Right lobe of liver (tissue), 6 donors: ENCODE results near the gene DTX3L. TPM values are rescaled to one million over a fixed set of nuclear protein-coding genes. Genes with fewer than 3 reads are reported as not detected.

ENCODE experiments used
- ATAC-seq, 4 donors: fragments of 200-7000 bp; cut with Tn5 transposase; one replicate each; pipeline ENCODE4 v1.9.1; 2020; ENCODE audit warnings: mild to moderate bottlenecking in 4 of 4, moderate library complexity in 4 of 4
- DNase-seq, 3 donors: peaks; one replicate each; pipeline ENCODE4 v3.0.0-alpha.2; 2020
- H3K27ac ChIP-seq, 3 donors: fragments of 200-600 bp; one replicate each; pipeline ENCODE4 v1.8.0; 2022
- H3K27me3 ChIP-seq, 2 donors: fragments of 200-600 bp; one replicate each; pipeline ENCODE4 v1.8.0; 2022
- H3K36me3 ChIP-seq, 4 donors: fragments of 200-600 bp; sonication (generic) in 1 of 4; one replicate each; pipeline versions ENCODE4 v1.5.1 to v1.8.0; 2017 to 2022; ENCODE audit warnings: control low read depth in 1 of 4
- H3K4me1 ChIP-seq, 4 donors: fragments of 200-600 bp; sonication (generic) in 1 of 4; one replicate each; pipeline versions ENCODE4 v1.5.1 to v1.8.0; 2017 to 2022; ENCODE audit warnings: control low read depth in 1 of 4
- H3K4me3 ChIP-seq, 3 donors: fragments of 200-600 bp; one replicate each; pipeline ENCODE4 v1.8.0; 2022
- H3K9me3 ChIP-seq, 4 donors: fragments of 200-600 bp; sonication (generic) in 1 of 4; one replicate each; pipeline versions ENCODE4 v1.5.1 to v1.8.0; 2017 to 2022; ENCODE audit warnings: control low read depth in 1 of 4
- POLR2A ChIP-seq: fragments of 450-650 bp; IDR thresholded peaks from one replicate; pipeline ENCODE4 v1.6.1; 2017; ENCODE audit warnings: antibody characterized with exemption, mild to moderate bottlenecking
- WGBS: methylation state at CpG from one replicate; pipeline ENCODE4 v1.1.6; 2018; ENCODE audit warnings: low coverage, low lambda C conversion rate; ENCODE audit not compliant: insufficient coverage; ENCODE audit errors: missing lambda C conversion rate; 5-methylcytosine and 5-hydroxymethylcytosine counted together
- intact Hi-C, 2 donors: fragments of 100-400 bp; cut with DNase I; formaldehyde crosslinking; loops; one replicate each; pipeline versions ENCODE4 v1.11.2 to v1.14.1; 2022
- total RNA-seq, 6 experiments: library from RNA; depleted of rRNA in 2 of 6; stranded (reverse); fragments of >200 nt in 2 of 6; fragmentation: NEBNext Ultra II Directional in 3 of 6; extraction: Animal tissue kit (Norgen Biotek cat#: 25700) in 3 of 6; gene quantifications; one replicate each; pipeline versions ENCODE4 v1.1.0 to v1.2.4, GENCODE V29; 2016 to 2023
- TF ChIP-seq, protein P1 (sequence below), 4 donors: fragments of 200-600 bp in 3 of 4; fragments of 450-650 bp in 1 of 4; IDR thresholded peaks; one replicate each; pipeline versions ENCODE4 v1.5.1 to v1.8.0; 2016 to 2022; ENCODE audit warnings: antibody characterized with exemption in 4 of 4, mild to moderate bottlenecking in 2 of 4
- donor health status: DM: no; HTN: yes; CAD: no.
- donor health status: DM: no; HTN: no; CAD: no.
- donor health status: DM: no; HTN: no; CAD: no.
- donor health status: DM: no; HTN: yes; CAD: no.
- donor health status: DM: no; HTN: yes; CAD: no.

The DTX3L gene
- total RNA-seq, 6 experiments from 2014 or later, result 31.3 to 63.7 (median 38.4) TPM

DNA sequence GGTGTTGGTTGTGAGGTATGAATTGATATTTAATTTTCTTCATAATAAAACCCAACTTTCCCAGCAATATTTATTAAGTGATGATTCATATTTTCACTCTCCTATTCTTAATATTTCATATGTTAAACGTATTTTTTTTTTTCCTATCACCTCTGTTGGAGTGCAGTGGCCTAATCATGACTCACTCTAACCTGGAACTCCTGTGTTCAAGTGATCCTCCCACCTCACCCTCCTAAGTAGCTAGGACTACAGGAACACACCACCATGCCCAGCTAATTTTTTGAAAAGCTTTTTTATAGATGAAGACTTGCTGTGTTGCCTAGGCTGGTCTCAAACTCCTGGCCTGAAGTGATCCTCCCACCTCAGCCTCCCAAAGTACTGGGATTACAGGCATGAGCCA lies 22.0 kb downstream of the DTX3L start:
- peaks cover 0 to 3% (median 0%) of the 10 kb centered on the region in 4 donors for H3K4me1 ChIP-seq
- 78% methylated on average over 1 of the region's 1 CpG for WGBS

DNA sequence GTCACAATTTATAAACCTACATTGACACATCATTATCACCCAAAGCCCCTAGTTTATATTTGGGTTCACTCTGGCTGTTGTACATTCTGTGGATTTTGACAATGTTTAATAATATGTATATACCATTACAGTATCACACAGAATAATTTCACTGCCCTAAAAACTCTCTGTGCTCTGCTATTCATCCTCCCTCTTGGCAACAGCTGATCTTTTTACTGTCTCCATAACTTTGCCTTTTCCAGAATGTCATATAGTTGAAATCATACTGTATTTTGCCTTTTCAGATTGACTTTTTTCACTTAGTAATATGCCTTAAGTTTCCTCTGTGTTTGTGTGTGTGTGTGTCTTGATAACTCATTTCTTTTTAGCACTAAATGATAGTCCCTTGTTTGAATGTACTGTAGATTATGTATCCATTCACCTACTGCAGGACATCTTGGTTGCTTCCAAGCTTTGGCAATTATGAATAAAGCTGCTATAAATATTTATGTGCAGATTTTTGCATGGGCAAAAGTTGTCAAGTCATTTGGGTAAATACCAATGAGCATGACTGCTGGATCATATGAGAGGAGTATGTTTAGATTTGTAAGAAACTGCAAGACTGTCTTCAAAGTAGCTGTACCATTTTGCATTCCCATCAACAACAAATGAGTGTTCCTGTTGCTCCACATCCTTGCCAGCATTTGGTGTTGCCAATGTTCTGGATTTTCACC lies 22.8 kb downstream of the DTX3L start:
- H3K4me3 ChIP-seq, result no peak overlapping the region
- intact Hi-C loops, result no loop called here
- TF ChIP-seq, protein P1, sequence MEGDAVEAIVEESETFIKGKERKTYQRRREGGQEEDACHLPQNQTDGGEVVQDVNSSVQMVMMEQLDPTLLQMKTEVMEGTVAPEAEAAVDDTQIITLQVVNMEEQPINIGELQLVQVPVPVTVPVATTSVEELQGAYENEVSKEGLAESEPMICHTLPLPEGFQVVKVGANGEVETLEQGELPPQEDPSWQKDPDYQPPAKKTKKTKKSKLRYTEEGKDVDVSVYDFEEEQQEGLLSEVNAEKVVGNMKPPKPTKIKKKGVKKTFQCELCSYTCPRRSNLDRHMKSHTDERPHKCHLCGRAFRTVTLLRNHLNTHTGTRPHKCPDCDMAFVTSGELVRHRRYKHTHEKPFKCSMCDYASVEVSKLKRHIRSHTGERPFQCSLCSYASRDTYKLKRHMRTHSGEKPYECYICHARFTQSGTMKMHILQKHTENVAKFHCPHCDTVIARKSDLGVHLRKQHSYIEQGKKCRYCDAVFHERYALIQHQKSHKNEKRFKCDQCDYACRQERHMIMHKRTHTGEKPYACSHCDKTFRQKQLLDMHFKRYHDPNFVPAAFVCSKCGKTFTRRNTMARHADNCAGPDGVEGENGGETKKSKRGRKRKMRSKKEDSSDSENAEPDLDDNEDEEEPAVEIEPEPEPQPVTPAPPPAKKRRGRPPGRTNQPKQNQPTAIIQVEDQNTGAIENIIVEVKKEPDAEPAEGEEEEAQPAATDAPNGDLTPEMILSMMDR (IDR thresholded peaks at IDR 0.05), result no peak
- no peak for TF ChIP-seq POLR2A
- H3K27me3 ChIP-seq, result no peaks in the 10 kb centered on the region
- no peaks in the 10 kb centered on the region for H3K36me3 ChIP-seq
- ATAC-seq, result no peak
- H3K4me1 ChIP-seq, result peaks cover 0 to 3% (median 0%) of the 10 kb centered on the region in 4 donors
- no peak for DNase-seq
- no peak overlapping the region for H3K27ac ChIP-seq
- H3K9me3 ChIP-seq, result peaks cover 0 to 6% (median 2%) of the 10 kb centered on the region in 4 donors

More for the DNA sequence above, 22.0 kb downstream of the DTX3L start:
- Histone ChIP-seq H3K27me3 (no peaks in the 10 kb centered on the region), H3K27ac (no peak overlapping the region), H3K36me3 (no peaks in the 10 kb centered on the region), H3K4me3 (no peak overlapping the region), H3K9me3 (peaks cover 0 to 9% (median 4%) of the 10 kb centered on the region in 4 donors)
- intact Hi-C loops, result no loop called here
- no peak for DNase-seq
- ATAC-seq, result no peak
- TF ChIP-seq, protein P1 (IDR thresholded peaks at IDR 0.05), result no peak
- TF ChIP-seq POLR2A, result no peak

DNA sequence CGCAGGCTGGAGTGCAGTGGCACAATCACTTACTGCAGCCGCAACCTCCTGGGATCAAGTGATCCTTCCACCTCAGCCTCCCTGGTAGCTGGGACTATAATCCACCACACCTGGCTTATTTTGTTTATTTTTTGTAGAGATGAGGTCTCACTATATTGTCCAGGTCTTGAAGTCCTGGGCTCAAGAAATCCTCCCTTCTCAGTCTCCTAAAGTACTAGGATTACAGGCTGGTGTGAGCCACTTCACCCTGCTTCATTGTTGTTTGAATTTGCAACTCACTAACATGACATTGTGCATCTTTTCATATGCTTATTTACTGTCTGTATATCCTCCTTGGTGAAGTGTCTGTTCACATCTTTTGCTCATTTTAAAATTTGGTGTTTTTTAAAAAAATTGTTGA lies 23.4 kb downstream of the DTX3L start:
- WGBS, result 94% methylated on average over 2 of the region's 2 CpGs
- intact Hi-C loops, result no loop called here
- ATAC-seq, result no peak
- no peak overlapping the region for H3K4me3 ChIP-seq
- no peaks in the 10 kb centered on the region for H3K27me3 ChIP-seq
- H3K36me3 ChIP-seq, result no peaks in the 10 kb centered on the region
- H3K27ac ChIP-seq, result no peak overlapping the region
- H3K9me3 ChIP-seq, result no peaks in the 10 kb centered on the region
- DNase-seq, result no peak
- TF ChIP-seq, protein P1 (IDR thresholded peaks at IDR 0.05), result no peak
- no peak for TF ChIP-seq POLR2A
- peaks cover 0 to 3% (median 0%) of the 10 kb centered on the region in 4 donors for H3K4me1 ChIP-seq

DNA sequence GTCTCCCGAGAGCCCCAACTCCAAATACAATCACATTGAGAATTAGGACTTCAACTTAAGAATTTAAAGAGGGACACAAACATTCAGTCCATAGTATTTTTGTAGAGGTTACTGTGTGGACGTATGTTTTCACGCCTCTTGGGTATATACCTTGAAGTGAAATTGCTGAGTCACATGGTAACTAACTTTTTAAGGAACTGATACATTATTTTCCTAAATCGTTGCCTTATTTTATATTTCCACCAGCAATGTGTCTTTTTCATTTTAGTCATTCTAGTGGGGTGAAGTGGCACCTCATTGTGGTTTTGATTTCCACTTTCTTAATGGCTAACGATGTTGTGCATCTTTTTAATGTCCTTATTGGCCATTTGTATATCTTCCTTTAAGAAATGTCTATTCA lies 25.2 kb downstream of the DTX3L start:
- intact Hi-C loops, result no loop called here
- Histone ChIP-seq H3K9me3 (no peaks in the 10 kb centered on the region), H3K27ac (no peak overlapping the region), H3K27me3 (no peaks in the 10 kb centered on the region), H3K36me3 (no peaks in the 10 kb centered on the region), H3K4me3 (no peak overlapping the region), H3K4me1 (peaks cover 0 to 3% (median 0%) of the 10 kb centered on the region in 4 donors)
- ATAC-seq (no peak), DNase-seq (no peak)
- TF ChIP-seq, protein P1 (IDR thresholded peaks at IDR 0.05), result no peak
- TF ChIP-seq POLR2A, result no peak
- WGBS, result 69% methylated on average over 5 of the region's 5 CpGs
